ENCODE results near the gene SP3.

SP3 gene

GRCh38 chr2:173964565-173965371 lies 405 bp downstream of the SP3 start:
- peaks cover 40% of the 10 kb centered on the region for H3K4me1 Mint-ChIP-seq (ENCODE audit: low read depth)

GRCh38 chr2:173963817-173964564 lies 1.2 kb downstream of the SP3 start:
- H3K4me1 Mint-ChIP-seq (ENCODE audit: low read depth) = peaks cover 47% of the 10 kb centered on the region

More at GRCh38 chr2:173964565-173965371, 405 bp downstream of the SP3 start:
- H3K4me3 Mint-ChIP-seq = peak overlapping the region; percentile 91
- H3K27me3 Mint-ChIP-seq = no peaks in the 10 kb centered on the region
- peaks cover 18% of the 10 kb centered on the region for H3K36me3 Mint-ChIP-seq
- H3K27ac Mint-ChIP-seq = peak overlapping the region; percentile 100
- H3K9me3 Mint-ChIP-seq (ENCODE audit: low read depth) = no peaks in the 10 kb centered on the region

GRCh38 chr2:173963323-173963816 lies 1.8 kb downstream of the SP3 start:
- H3K4me3 Mint-ChIP-seq = peak overlapping the region; percentile 94
- peaks cover 17% of the 10 kb centered on the region for H3K36me3 Mint-ChIP-seq
- no peaks in the 10 kb centered on the region for H3K9me3 Mint-ChIP-seq (ENCODE audit: low read depth)
- peak overlapping the region; percentile 99 for H3K27ac Mint-ChIP-seq
- H3K4me1 Mint-ChIP-seq (ENCODE audit: low read depth) = peaks cover 53% of the 10 kb centered on the region
- no peaks in the 10 kb centered on the region for H3K27me3 Mint-ChIP-seq

More at GRCh38 chr2:173963817-173964564, 1.2 kb downstream of the SP3 start:
- Mint-ChIP-seq H3K27ac (peak overlapping the region; percentile 79), H3K9me3 (ENCODE audit: low read depth) (no peaks in the 10 kb centered on the region), H3K36me3 (peaks cover 18% of the 10 kb centered on the region), H3K27me3 (no peaks in the 10 kb centered on the region), H3K4me3 (peak overlapping the region; percentile 64)

GRCh38 chr2:173962583-173963110 lies 2.5 kb downstream of the SP3 start:
- Mint-ChIP-seq H3K27me3 (no peaks in the 10 kb centered on the region), H3K27ac (peak overlapping the region; percentile 99), H3K4me1 (ENCODE audit: low read depth) (peaks cover 60% of the 10 kb centered on the region), H3K4me3 (peak overlapping the region; percentile 94), H3K9me3 (ENCODE audit: low read depth) (no peaks in the 10 kb centered on the region), H3K36me3 (peaks cover 17% of the 10 kb centered on the region)

GRCh38 chr2:173962031-173962430 lies 3.1 kb downstream of the SP3 start:
- Mint-ChIP-seq H3K36me3 (peaks cover 17% of the 10 kb centered on the region), H3K9me3 (ENCODE audit: low read depth) (no peaks in the 10 kb centered on the region), H3K27ac (peak overlapping the region; percentile 99), H3K27me3 (no peaks in the 10 kb centered on the region), H3K4me1 (ENCODE audit: low read depth) (peaks cover 66% of the 10 kb centered on the region), H3K4me3 (peak overlapping the region; percentile 94)

- Mint-ChIP-seq H3K4me1 (ENCODE audit: low read depth) (peaks cover 67% of the 10 kb centered on the region), H3K36me3 (peaks cover 19% of the 10 kb centered on the region), H3K27me3 (no peaks in the 10 kb centered on the region), H3K27ac (peak overlapping the region; percentile 81), H3K9me3 (ENCODE audit: low read depth) (no peaks in the 10 kb centered on the region), H3K4me3 (peak overlapping the region; percentile 80)
Observed at GRCh38 chr2:173961346-173961705, 3.8 kb downstream of the SP3 start.

- H3K27me3 Mint-ChIP-seq = no peaks in the 10 kb centered on the region
- peaks cover 75% of the 10 kb centered on the region for H3K4me1 Mint-ChIP-seq (ENCODE audit: low read depth)
- H3K27ac Mint-ChIP-seq = peak overlapping the region; percentile 84
- H3K4me3 Mint-ChIP-seq = peak overlapping the region; percentile 66
- H3K9me3 Mint-ChIP-seq (ENCODE audit: low read depth) = no peaks in the 10 kb centered on the region
- H3K36me3 Mint-ChIP-seq = peaks cover 26% of the 10 kb centered on the region
Observed at GRCh38 chr2:173959909-173960308, 5.3 kb downstream of the SP3 start.

GRCh38 chr2:173959358-173959884 lies 5.8 kb downstream of the SP3 start:
- Mint-ChIP-seq H3K4me3 (peak overlapping the region; percentile 83), H3K36me3 (peaks cover 26% of the 10 kb centered on the region), H3K9me3 (ENCODE audit: low read depth) (no peaks in the 10 kb centered on the region), H3K27ac (peak overlapping the region; percentile 77), H3K27me3 (no peaks in the 10 kb centered on the region), H3K4me1 (ENCODE audit: low read depth) (peaks cover 79% of the 10 kb centered on the region)

GRCh38 chr2:173958198-173958846 lies 6.9 kb downstream of the SP3 start:
- H3K36me3 Mint-ChIP-seq = peaks cover 26% of the 10 kb centered on the region
- peak overlapping the region; percentile 83 for H3K4me3 Mint-ChIP-seq
- peak overlapping the region; percentile 25 for H3K27ac Mint-ChIP-seq
- H3K27me3 Mint-ChIP-seq = no peaks in the 10 kb centered on the region
- H3K9me3 Mint-ChIP-seq (ENCODE audit: low read depth) = no peaks in the 10 kb centered on the region
- H3K4me1 Mint-ChIP-seq (ENCODE audit: low read depth) = peaks cover 89% of the 10 kb centered on the region

- H3K4me3 Mint-ChIP-seq = peak overlapping the region; percentile 60
- no peaks in the 10 kb centered on the region for H3K27me3 Mint-ChIP-seq
- no peaks in the 10 kb centered on the region for H3K9me3 Mint-ChIP-seq (ENCODE audit: low read depth)
- H3K4me1 Mint-ChIP-seq (ENCODE audit: low read depth) = peaks cover 91% of the 10 kb centered on the region
- peaks cover 30% of the 10 kb centered on the region for H3K36me3 Mint-ChIP-seq
- peak overlapping the region; percentile 1 for H3K27ac Mint-ChIP-seq
Observed at GRCh38 chr2:173957517-173957916, 7.7 kb downstream of the SP3 start.

- H3K4me1 Mint-ChIP-seq (ENCODE audit: low read depth) = peaks cover 93% of the 10 kb centered on the region
- peak overlapping the region; percentile 17 for H3K27ac Mint-ChIP-seq
- H3K36me3 Mint-ChIP-seq = peaks cover 28% of the 10 kb centered on the region
Observed at GRCh38 chr2:173956454-173956853, 8.7 kb downstream of the SP3 start.

GRCh38 chr2:173955867-173956266 lies 9.3 kb downstream of the SP3 start:
- Mint-ChIP-seq H3K4me3 (peak overlapping the region; percentile 44), H3K27ac (no peak overlapping the region), H3K36me3 (peaks cover 24% of the 10 kb centered on the region), H3K4me1 (ENCODE audit: low read depth) (peaks cover 93% of the 10 kb centered on the region), H3K27me3 (no peaks in the 10 kb centered on the region), H3K9me3 (ENCODE audit: low read depth) (no peaks in the 10 kb centered on the region)

More at GRCh38 chr2:173956454-173956853, 8.7 kb downstream of the SP3 start:
- Mint-ChIP-seq H3K9me3 (ENCODE audit: low read depth) (no peaks in the 10 kb centered on the region), H3K27me3 (no peaks in the 10 kb centered on the region), H3K4me3 (peak overlapping the region; percentile 60)

- no peak overlapping the region for H3K27ac Mint-ChIP-seq
- no peaks in the 10 kb centered on the region for H3K9me3 Mint-ChIP-seq (ENCODE audit: low read depth)
- peaks cover 96% of the 10 kb centered on the region for H3K4me1 Mint-ChIP-seq (ENCODE audit: low read depth)
- H3K4me3 Mint-ChIP-seq = peak overlapping the region; percentile 44
- peaks cover 20% of the 10 kb centered on the region for H3K36me3 Mint-ChIP-seq
- H3K27me3 Mint-ChIP-seq = no peaks in the 10 kb centered on the region
Observed at GRCh38 chr2:173955004-173955403, 10.2 kb downstream of the SP3 start.

GRCh38 chr2:173953047-173953424 lies 12.1 kb downstream of the SP3 start:
- H3K36me3 Mint-ChIP-seq = peaks cover 19% of the 10 kb centered on the region
- H3K9me3 Mint-ChIP-seq (ENCODE audit: low read depth) = no peaks in the 10 kb centered on the region
- H3K27me3 Mint-ChIP-seq = no peaks in the 10 kb centered on the region
- peak overlapping the region; percentile 51 for H3K27ac Mint-ChIP-seq
- peaks cover 96% of the 10 kb centered on the region for H3K4me1 Mint-ChIP-seq (ENCODE audit: low read depth)
- H3K4me3 Mint-ChIP-seq = peak overlapping the region; percentile 65
